Measurements from ENCODE around the gene GALNTL6. TPM values are rescaled to one million over a fixed set of nuclear protein-coding genes. Genes with fewer than 3 reads are reported as not detected.
"Not testable (repeated sequence)": the region's sequence is repeated elsewhere in the genome, so short reads cannot be mapped to it uniquely, and the experiment has no call there.

Gene GALNTL6
- polyA plus RNA-seq, 6 donors from 2014 or later: 0.09 to 1.5 (median 0.52) TPM

DNA sequence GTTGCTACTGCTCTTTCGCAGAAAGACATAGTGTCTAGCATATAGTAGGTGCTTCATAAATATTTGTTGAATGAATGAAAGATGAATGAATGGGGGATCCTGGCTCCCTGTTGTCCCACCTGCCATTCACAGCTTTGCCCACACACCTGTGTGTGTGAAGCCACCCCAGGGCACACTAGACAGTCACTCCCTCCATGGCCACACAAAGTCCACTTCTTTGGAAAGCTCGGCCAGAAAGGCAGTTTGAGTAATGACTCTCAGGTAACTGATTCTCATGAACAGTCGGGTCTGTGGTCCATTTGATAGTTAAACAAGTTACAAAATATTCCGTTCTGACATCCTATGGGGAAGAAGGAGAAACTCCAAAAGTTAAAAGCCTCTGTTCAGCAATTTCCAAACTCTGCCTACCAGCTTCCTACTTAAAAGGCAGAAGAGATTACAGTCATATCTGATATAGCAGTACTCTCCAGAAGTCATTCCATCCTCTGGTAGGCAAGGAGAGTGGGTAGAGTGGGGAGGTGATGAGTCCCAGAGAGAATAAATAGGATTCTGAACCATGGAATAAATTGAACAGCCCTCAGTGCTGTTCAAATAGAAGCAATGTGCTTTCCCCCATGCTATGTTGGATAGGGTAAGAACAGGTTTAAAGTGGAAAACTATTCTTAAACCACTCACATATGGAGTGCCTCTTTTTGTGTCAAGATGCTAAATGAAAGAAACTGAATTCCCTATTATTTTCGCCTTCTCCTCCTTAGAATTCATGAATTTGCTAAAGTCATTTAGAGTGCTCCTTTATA lies 1150.5 kb downstream of the GALNTL6 start:
- Mint-ChIP-seq H3K4me1 (no peaks in the 10 kb centered on the region), H3K9me3 (peaks cover 0 to 15% (median 10%) of the 10 kb centered on the region in 7 donors), H3K36me3 (peaks cover 0 to 8% of the 10 kb centered on the region in 2 donors), H3K27ac (no peak overlapping the region), H3K4me3 (no peak overlapping the region), H3K27me3 (peaks cover 16 to 30% (median 26%) of the 10 kb centered on the region in 3 donors)
- ATAC-seq (ENCODE audit: low read depth in 2 of 2) (no peak), DNase-seq (no peak)

GRCh38 chr4:172970189-172970588 lies 1157.0 kb downstream of the GALNTL6 start:
- not testable (repeated sequence) for H3K4me1 Mint-ChIP-seq; DNase-seq; ATAC-seq (ENCODE audit: low read depth in 2 of 2); H3K4me3 Mint-ChIP-seq; H3K27ac Mint-ChIP-seq
- Mint-ChIP-seq H3K27me3 (peaks cover 0 to 10% (median 6%) of the 10 kb centered on the region in 3 donors), H3K9me3 (peaks cover 5 to 44% (median 19%) of the 10 kb centered on the region in 7 donors), H3K36me3 (peaks cover 0 to 14% of the 10 kb centered on the region in 2 donors)

GRCh38 chr4:172974586-172974985 lies 1161.4 kb downstream of the GALNTL6 start:
- peaks cover 0 to 14% (median 0%) of the 10 kb centered on the region in 3 donors for H3K27me3 Mint-ChIP-seq
- H3K36me3 Mint-ChIP-seq: peaks cover 0 to 6% of the 10 kb centered on the region in 2 donors
- no peak overlapping the region for H3K4me3 Mint-ChIP-seq
- no peak overlapping the region for H3K27ac Mint-ChIP-seq
- DNase-seq (no peak), ATAC-seq (ENCODE audit: low read depth in 2 of 2) (no peak)
- peaks cover 4 to 20% (median 9%) of the 10 kb centered on the region in 7 donors for H3K9me3 Mint-ChIP-seq
- H3K4me1 Mint-ChIP-seq: no peaks in the 10 kb centered on the region

- Mint-ChIP-seq H3K27ac (no peak overlapping the region), H3K4me3 (no peak overlapping the region), H3K27me3 (peaks cover 0 to 19% (median 0%) of the 10 kb centered on the region in 3 donors), H3K9me3 (peaks cover 0 to 9% (median 1%) of the 10 kb centered on the region in 7 donors), H3K4me1 (no peaks in the 10 kb centered on the region), H3K36me3 (no peaks in the 10 kb centered on the region)
- no peak for DNase-seq
- no peak for ATAC-seq (ENCODE audit: low read depth in 2 of 2)
Observed at GRCh38 chr4:172975651-172976229, 1162.5 kb downstream of the GALNTL6 start.

GRCh38 chr4:172977491-172978041 lies 1164.4 kb downstream of the GALNTL6 start:
- H3K36me3 Mint-ChIP-seq: not testable (repeated sequence)

DNA sequence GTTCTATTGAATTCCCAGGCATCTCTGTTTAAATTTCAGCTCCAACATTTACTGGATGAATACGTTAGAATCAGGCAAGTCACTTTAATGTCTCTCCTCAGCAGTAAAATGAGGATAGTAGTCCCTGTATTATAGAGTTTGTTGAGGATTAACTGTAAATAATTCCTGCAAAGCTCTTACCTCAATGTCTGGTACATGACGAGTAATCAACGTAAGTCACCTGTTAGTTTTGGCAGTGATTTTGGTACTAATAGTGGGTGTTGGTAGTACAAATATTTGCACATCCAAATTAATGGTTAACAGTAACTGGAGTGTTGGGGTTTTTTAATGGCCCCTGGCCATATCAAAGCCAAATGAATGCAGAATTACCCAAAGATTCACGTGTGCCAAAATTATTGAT lies 1165.6 kb downstream of the GALNTL6 start:
- no peak overlapping the region for H3K4me3 Mint-ChIP-seq
- no peaks in the 10 kb centered on the region for H3K4me1 Mint-ChIP-seq
- H3K36me3 Mint-ChIP-seq: no peaks in the 10 kb centered on the region
- peaks cover 0 to 24% (median 0%) of the 10 kb centered on the region in 3 donors for H3K27me3 Mint-ChIP-seq
- no peak for ATAC-seq (ENCODE audit: low read depth in 2 of 2)
- no peak for DNase-seq
- peaks cover 0 to 2% (median 0%) of the 10 kb centered on the region in 7 donors for H3K9me3 Mint-ChIP-seq
- no peak overlapping the region for H3K27ac Mint-ChIP-seq

More at GRCh38 chr4:172977491-172978041, 1164.4 kb downstream of the GALNTL6 start:
- not testable (repeated sequence) for DNase-seq; ATAC-seq (ENCODE audit: low read depth in 2 of 2); H3K4me3 Mint-ChIP-seq; H3K27ac Mint-ChIP-seq; H3K4me1 Mint-ChIP-seq; H3K9me3 Mint-ChIP-seq
- peaks cover 0 to 29% (median 0%) of the 10 kb centered on the region in 3 donors for H3K27me3 Mint-ChIP-seq

DNA sequence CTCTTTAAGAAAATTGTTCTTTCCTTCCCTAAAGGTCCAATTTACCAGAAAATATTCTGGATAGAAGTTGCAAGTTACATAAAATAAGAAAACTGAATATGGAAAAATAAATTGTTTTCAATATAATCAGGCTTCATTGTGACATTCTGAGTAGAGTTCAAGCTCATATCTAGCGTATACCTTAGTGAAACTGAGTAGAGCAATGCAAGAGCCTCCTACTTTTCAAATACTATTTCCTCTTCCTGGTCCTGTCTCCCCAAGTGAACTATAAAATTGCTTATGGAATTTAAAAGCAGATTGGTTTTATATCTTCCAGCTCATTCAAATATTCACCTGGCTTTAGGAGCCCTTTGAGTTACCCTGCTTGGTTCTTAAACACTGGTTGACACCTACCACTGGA lies 1166.1 kb downstream of the GALNTL6 start:
- no peak for ATAC-seq (ENCODE audit: low read depth in 2 of 2)
- Mint-ChIP-seq H3K4me3 (no peak overlapping the region), H3K4me1 (no peaks in the 10 kb centered on the region), H3K36me3 (no peaks in the 10 kb centered on the region), H3K27me3 (peaks cover 0 to 24% (median 0%) of the 10 kb centered on the region in 3 donors), H3K9me3 (peaks cover 0 to 2% (median 0%) of the 10 kb centered on the region in 7 donors), H3K27ac (no peak overlapping the region)
- no peak for DNase-seq

DNA sequence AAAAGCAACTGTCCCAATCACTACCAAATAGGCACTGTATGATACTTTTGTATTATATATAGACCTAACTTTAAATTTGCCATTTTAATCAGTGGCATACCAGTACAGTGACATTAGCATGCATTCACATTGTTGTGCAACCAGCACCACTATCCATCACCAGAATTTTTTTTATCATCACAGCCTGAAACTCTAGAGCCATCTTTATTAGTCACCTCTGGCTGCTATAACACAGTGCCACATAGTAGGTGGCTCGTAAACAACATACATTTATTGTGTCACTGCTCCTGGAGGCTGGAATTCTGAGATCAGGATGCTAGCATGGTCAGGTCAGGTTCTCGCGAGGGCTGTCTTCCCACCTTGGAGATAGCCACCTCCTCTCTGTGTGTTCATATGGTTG lies 1167.0 kb downstream of the GALNTL6 start:
- Mint-ChIP-seq H3K36me3 (no peaks in the 10 kb centered on the region), H3K27me3 (peaks cover 0 to 24% (median 0%) of the 10 kb centered on the region in 3 donors), H3K27ac (no peak overlapping the region), H3K9me3 (peaks cover 0 to 2% (median 0%) of the 10 kb centered on the region in 7 donors), H3K4me1 (no peaks in the 10 kb centered on the region), H3K4me3 (no peak overlapping the region)
- ATAC-seq (ENCODE audit: low read depth in 2 of 2): no peak
- no peak for DNase-seq

DNA sequence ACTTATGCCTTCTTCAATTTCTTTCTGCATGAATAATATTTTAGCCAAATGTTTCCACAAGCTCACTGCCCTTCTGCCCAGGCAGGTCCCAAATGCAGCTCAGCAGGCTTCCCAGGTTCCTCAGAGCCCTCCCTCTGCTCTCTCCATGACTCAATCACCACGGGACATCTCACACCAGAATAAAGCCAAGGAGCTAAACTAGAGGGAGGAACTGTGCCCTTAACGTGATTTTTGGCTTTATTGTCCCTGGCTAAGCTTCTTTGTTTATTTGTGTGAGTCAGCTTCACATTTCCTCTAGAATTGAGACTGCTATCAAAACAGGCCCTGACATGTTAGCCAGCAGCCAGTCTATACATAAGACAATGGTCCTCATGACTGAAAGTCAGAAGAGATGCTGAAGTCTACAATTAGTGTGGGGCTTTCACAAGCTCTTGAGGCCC lies 1169.0 kb downstream of the GALNTL6 start:
- Mint-ChIP-seq H3K9me3 (peaks cover 0 to 4% (median 0%) of the 10 kb centered on the region in 7 donors), H3K27me3 (peaks cover 0 to 23% (median 0%) of the 10 kb centered on the region in 3 donors), H3K27ac (no peak overlapping the region), H3K4me3 (no peak overlapping the region), H3K4me1 (no peaks in the 10 kb centered on the region), H3K36me3 (no peaks in the 10 kb centered on the region)
- ATAC-seq (ENCODE audit: low read depth in 2 of 2) (no peak), DNase-seq (no peak)

- no peaks in the 10 kb centered on the region for H3K4me1 Mint-ChIP-seq
- H3K36me3 Mint-ChIP-seq: peaks cover 5 to 8% of the 10 kb centered on the region in 2 donors
- no peak overlapping the region for H3K27ac Mint-ChIP-seq
- H3K4me3 Mint-ChIP-seq: no peak overlapping the region
- no peak for DNase-seq
- no peak for ATAC-seq (ENCODE audit: low read depth in 2 of 2)
- H3K27me3 Mint-ChIP-seq: peaks cover 0 to 19% (median 0%) of the 10 kb centered on the region in 3 donors
- peaks cover 2 to 11% (median 8%) of the 10 kb centered on the region in 7 donors for H3K9me3 Mint-ChIP-seq
Observed at GRCh38 chr4:172983014-172983413, 1169.8 kb downstream of the GALNTL6 start.

DNA sequence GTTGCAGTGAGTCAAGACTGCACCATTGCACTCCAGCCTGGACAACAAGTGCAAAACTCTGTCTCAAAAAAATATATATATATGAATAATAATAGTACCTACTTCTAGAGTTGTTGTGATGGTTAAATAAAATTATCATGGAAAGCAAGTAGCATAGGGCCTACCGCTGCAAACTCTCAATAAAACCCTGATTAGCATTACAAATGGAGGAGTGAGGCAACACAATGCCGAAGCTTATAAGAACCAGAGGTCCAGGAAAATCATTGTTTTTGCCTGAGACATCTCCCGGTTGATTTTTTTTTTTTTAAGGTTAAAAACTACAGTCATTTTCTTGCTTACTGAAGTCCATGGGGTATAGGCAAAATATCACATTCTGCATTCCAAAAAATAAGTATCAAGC lies 1170.4 kb downstream of the GALNTL6 start:
- ATAC-seq (ENCODE audit: low read depth in 2 of 2) (no peak), DNase-seq (no peak)
- H3K27me3 Mint-ChIP-seq: peaks cover 0 to 15% (median 0%) of the 10 kb centered on the region in 3 donors
- no peak overlapping the region for H3K4me3 Mint-ChIP-seq
- peaks cover 6 to 17% (median 11%) of the 10 kb centered on the region in 7 donors for H3K9me3 Mint-ChIP-seq
- no peak overlapping the region for H3K27ac Mint-ChIP-seq
- peaks cover 8 to 14% of the 10 kb centered on the region in 2 donors for H3K36me3 Mint-ChIP-seq
- no peaks in the 10 kb centered on the region for H3K4me1 Mint-ChIP-seq

GRCh38 chr4:172985552-172985951 lies 1172.3 kb downstream of the GALNTL6 start:
- no peak overlapping the region for H3K4me3 Mint-ChIP-seq
- peaks cover 9 to 30% (median 11%) of the 10 kb centered on the region in 7 donors for H3K9me3 Mint-ChIP-seq
- no peaks in the 10 kb centered on the region for H3K4me1 Mint-ChIP-seq
- H3K27ac Mint-ChIP-seq: no peak overlapping the region
- no peak for DNase-seq
- H3K27me3 Mint-ChIP-seq: peaks cover 0 to 12% (median 0%) of the 10 kb centered on the region in 3 donors
- H3K36me3 Mint-ChIP-seq: peaks cover 14 to 17% of the 10 kb centered on the region in 2 donors
- no peak for ATAC-seq (ENCODE audit: low read depth in 2 of 2)

DNA sequence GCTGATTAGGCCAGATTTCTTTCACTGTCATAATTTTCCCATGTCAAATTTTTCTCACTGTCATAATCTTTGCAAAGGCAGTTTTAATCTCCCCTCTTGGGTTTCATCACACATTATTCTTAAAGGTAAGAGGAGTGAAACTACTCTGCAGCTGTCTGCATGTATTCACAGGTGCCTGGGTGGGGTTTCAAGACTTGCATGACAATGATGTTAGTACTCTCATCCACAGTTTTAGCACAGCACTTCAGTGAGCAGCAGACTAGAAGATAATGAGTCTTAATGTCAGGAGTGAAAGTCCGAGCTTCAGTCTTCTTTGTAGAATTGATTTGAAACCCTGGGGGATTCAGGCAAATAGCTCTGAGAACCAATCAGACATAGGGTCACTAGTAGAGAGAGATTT lies 1172.9 kb downstream of the GALNTL6 start:
- DNase-seq (no peak), ATAC-seq (ENCODE audit: low read depth in 2 of 2) (no peak)
- Mint-ChIP-seq H3K9me3 (peaks cover 9 to 30% (median 11%) of the 10 kb centered on the region in 7 donors), H3K4me3 (no peak overlapping the region), H3K4me1 (no peaks in the 10 kb centered on the region), H3K27me3 (peaks cover 0 to 6% (median 0%) of the 10 kb centered on the region in 3 donors), H3K36me3 (peaks cover 14 to 17% of the 10 kb centered on the region in 2 donors), H3K27ac (no peak overlapping the region)

Data from naive B cell (primary cell).